HG03432 (cell line): ENCODE data around the gene CELA3A.
"Not testable (repeated sequence)": the region's sequence is repeated elsewhere in the genome, so short reads cannot be mapped to it uniquely, and the experiment has no call there.

Experiments used
- ATAC-seq: cut with Tn5 transposase; IDR thresholded peaks from one replicate; pipeline ENCODE4 v1.9.1; 2021; ENCODE audit warnings: mild to moderate bottlenecking, moderate library complexity; ENCODE audit not compliant: unreplicated experiment

CELA3A gene

DNA sequence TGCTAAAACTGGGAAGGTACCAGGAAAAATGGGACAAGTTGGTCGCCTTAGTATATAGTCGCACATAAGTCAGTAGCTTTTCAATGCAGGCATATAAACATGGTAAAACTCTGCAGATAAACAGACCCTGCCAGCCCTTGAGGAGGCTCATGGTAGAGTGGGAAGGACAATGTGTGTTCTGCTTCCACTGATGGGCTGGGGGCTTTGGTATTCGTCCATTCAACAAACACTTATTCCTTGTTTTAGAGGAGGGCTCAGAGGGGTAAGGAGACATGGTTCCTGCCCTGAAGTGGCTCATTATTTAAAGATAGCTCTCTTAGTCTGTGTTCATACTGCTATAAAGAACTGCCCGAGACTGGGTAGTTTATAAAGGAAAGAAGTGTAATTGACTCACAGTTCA is 11.3 kb downstream of the CELA3A start:
- ATAC-seq = not testable (repeated sequence)

GRCh38 chr1:22014575-22015206 is 13.2 kb downstream of the CELA3A start:
- not testable (repeated sequence) for ATAC-seq

DNA sequence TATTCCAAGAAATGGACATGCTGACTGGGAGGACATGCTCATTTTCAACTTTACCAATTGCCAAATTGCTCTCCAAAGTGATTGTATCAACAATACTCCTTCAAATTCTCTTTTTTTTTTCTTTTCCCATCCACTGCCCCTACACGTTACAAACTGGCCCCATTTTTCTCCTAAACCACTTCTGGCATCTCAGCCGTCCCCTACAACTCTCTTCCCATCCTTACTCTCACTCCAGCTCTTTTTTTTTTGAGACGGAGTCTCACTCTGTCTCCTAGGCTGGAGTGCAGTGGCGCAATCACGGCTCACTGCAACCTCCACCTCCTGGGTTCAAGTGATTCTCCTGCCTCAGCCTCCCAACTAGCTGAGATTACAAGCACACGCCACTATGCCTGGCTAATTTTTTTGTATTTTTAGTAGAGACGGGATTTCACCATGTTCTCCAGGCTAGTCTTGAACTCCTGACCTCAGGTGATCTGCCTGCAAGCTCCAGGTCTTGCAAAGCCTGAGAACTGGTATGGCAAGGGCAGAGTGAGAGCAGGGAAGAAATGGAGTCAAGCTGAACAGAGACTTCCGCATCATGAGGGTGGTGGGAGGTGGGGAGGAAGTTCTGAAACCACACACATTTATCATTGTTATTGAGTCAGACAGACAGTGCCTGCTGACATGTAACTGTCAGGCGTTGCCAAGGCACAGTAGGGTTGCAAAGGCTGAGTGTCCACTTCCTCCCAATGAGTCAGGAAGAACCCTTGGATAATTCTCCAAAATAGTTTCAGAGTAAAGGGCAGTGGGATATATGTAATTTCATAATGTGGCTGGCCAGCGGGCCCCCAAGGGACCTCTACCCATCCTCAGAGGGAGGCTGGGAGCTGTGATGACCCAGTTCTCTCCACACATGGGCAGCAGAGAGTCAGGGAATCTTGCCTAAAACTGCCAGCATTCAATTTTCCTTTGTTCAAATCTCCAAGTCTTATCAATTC is 17.4 kb downstream of the CELA3A start:
- peak; percentile 60 for ATAC-seq

DNA sequence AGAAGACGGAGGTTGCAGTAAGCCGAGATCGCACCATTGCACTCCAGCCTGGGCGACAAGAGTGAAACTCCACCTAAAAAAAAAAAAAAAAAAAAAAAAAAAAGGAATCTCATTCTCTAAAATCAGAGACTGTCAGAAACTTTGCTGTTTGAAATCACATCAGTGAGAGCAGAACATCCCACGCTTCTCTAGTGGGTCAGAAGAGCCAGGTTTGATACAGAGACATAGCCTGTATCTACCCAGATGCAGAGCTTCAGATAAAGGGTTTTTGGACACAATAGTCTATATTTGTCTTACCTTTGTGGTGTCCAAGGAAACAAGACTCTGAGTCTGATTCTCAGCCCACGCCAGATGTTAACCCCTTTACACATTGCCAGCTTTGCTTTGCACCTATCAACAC is 19.6 kb downstream of the CELA3A start:
- no peak for ATAC-seq

GRCh38 chr1:22024485-22025367 is 23.3 kb downstream of the CELA3A start:
- ATAC-seq = peak; percentile 38

DNA sequence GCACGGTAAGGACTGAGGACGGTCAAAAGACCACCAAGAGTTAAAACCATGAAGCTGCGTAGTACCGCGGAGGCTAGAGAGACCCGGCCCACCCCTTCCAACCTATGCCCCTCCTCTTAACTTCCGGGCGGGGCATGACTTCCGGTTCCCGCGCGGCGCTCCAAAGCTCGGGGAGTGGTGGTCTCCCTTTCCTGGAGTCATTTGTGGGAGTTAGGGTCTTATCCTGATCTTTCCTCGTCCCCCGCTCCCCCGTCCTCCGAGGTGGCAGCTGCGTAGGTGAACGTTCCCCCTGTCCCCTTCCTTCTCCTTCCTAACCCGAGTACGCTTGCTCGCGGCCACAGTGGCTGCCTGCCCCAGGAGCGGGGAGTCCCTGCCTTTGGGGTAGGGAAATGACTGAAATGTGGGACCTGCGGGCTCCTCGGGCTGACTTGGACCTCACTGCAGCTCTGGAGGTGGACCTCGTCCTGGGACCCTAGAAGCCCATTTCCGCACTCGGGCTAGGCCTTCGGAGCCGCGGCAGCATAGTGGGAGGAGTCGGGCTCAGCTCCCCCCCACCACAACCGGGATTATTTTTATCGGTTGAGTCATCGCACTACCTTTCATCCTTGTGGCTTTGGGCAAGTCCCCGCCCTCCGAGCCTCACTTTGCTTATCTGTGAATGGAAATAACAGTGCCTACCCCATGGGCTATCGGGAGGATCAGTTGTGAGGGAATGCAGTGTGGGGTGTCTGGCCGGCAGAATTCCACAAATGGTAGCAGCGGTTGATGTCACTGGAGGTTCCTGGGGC is 24.1 kb downstream of the CELA3A start:
- peak; percentile 79 for ATAC-seq

DNA sequence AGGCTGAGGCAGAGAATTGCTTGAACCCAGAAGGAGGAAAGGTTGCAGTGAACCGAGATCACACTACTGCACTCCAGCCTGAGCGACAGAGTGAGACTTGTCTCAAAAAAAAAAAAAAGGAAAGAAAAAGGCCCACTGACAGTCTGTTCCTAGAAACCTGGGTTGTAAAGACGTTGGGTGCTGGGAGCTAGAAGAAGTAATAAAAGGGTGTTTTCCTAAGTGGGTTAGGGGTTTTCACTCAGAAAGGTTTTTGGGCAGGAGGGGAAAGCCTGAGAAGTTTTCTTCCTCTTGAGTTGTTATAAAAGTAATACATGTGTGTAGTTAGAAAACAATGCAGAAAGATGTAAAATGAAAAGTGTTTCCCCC is 25.4 kb downstream of the CELA3A start:
- no peak for ATAC-seq

DNA sequence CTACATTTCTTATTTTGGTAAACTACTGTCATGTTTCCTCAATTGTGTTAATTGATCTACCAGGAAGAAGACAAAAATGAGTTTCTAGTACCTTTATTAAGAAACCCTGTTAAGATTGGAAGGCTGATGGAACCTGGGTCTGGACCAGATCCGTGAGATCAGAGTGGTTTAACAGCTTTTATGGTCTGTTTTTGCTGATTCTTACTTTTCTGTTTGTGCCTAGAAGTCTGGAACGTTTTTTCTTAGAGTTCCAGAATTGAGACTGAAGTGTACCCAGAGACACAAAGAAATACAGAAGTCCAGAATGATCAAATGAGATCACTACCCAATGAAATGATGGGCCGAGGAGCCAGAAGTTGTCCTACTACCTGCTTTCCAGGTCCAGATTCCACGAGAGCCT is 28.6 kb downstream of the CELA3A start:
- no peak for ATAC-seq

GRCh38 chr1:22030473-22030872 is 29.0 kb downstream of the CELA3A start:
- ATAC-seq = no peak

- ATAC-seq = no peak
These were observed 29.9 kb downstream of the CELA3A start for GRCh38 chr1:22031214-22031962.

- not testable (repeated sequence) for ATAC-seq
These were observed 33.4 kb downstream of the CELA3A start for GRCh38 chr1:22034834-22035233.

GRCh38 chr1:22037520-22037919 is 36.1 kb downstream of the CELA3A start:
- no peak for ATAC-seq

GRCh38 chr1:22038036-22038435 is 36.6 kb downstream of the CELA3A start:
- ATAC-seq = no peak

DNA sequence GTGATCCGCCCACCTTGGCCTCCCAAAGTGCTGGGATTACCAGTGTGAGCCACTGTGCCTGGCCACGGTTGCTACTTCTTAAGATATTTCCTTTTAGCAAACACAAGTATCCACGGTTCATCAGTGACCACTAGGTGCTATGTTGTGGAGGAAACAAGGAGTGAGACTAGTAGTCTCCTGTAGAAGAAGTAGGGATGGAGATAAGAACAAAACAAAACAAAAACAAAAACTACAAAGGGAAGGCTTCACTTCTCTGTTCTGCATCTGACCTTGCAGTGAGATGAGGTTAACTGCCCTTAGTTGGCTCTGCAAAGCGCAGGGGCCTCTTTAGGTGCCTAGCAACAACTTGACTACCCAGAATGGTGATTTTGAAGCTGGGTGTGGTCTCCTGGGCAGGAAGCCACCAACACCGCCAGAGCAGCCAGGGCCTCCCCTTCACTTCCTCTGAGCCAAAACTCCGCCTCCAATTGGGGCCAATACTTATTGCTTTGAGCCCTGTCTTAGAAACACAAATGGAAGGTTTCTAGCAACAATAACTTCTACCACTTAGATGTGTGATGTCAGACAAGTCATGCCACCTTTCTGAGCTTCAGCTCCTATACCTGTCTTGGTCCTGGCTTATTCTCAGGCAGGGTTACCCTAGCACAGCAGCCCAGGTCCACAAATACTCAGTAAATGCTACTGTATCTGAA is 38.3 kb downstream of the CELA3A start:
- ATAC-seq = peak; percentile 94

DNA sequence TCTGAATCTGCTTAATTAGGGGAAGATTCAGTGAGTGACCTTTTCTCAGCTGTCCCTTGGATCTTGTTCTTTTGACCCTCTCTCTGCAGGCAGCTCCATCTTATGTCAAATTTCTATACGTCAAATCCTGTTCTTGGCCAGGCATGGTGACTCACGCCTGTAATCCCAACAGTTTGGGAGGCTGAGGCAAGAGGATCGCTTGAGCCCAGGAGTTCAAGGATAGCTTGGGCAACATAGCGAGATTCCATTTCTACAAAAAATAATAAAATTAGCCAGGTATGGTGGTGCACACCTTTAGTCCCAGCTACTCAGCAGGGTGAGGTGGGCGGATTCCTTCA is 38.8 kb downstream of the CELA3A start:
- ATAC-seq = no peak

DNA sequence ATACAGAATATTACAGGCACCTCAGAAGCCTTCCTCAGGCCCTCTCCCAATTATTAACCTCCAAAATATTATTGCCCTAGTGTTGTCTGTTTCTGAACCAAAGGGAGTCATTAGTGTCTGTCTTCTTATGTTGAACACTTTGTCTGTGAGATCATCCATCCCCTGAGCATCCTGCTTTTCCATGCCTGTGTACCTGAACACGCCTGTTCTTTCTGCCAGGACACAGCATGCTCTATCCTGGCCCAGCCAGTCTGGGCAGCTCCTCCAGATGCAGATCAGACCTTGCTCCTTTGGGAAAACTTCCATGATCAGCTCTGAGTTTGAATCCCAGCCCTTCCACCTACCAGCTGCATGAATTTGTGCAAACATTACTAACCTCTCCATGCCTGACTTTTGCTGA is 40.0 kb downstream of the CELA3A start:
- ATAC-seq = no peak

GRCh38 chr1:22043198-22043769 is 41.8 kb downstream of the CELA3A start:
- ATAC-seq = no peak

DNA sequence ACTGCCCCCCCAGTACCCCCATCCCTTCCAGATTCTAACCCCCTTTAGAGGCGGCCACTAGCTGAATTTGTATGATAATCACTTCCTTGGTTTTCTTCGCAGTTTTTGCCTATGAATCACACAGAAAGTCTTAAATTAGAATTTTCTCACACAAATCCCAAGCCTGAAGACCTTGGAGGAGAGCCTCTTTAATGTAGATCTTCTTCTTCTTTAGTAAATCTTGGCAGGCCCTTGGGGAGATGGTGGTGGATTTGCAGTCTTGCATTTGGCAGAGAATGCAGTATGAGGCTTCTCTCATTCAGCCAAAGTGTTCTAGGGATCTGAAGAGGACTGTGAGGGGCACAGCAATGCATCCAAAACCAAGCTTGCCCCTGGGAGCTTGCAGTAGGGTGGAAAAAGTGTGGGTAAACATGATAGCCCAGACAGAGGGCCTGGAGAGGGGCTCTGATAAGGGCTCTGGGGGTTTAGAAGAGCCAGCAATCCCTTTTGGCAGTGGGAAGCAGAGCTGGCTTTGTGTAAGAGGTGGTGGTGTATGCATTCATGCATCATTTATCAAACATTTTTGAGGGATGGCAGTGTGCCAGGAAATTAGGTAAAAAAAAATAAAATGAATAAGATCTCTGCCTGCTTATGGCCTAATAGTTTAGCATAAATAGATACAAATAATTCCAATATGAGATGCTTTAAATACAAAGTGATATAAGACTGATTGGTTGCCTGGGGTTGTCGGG is 43.4 kb downstream of the CELA3A start:
- ATAC-seq = no peak
